Ishikawa (cell line): Measurements from ENCODE around the gene UBL4A.

Experiments used
- CEBPB ChIP-seq: IDR thresholded peaks from 2 replicates; pipeline ENCODE4 v1.6.1; 2012
- CREB1 ChIP-seq: IDR thresholded peaks from 2 replicates; pipeline ENCODE4 v1.6.1; 2012; ENCODE audit warnings: low read depth
- EGR1 ChIP-seq: IDR thresholded peaks from 2 replicates; pipeline ENCODE4 v1.6.1; 2012
- EP300 ChIP-seq: IDR thresholded peaks from 2 replicates; pipeline ENCODE4 v1.6.1; 2012; ENCODE audit warnings: borderline replicate concordance
- FOXM1 ChIP-seq: IDR thresholded peaks from 2 replicates; pipeline ENCODE4 v1.6.1; 2012; ENCODE audit warnings: low read depth, borderline replicate concordance
- NFIC ChIP-seq: IDR thresholded peaks from 2 replicates; pipeline ENCODE4 v1.6.1; 2012
- RAD21 ChIP-seq: IDR thresholded peaks from 2 replicates; pipeline ENCODE4 v1.6.1; 2012; ENCODE audit warnings: low read depth
- TAF1 ChIP-seq: IDR thresholded peaks from 2 replicates; pipeline ENCODE4 v1.6.1; 2012; ENCODE audit warnings: low read depth, mild to moderate bottlenecking
- TCF12 ChIP-seq: IDR thresholded peaks from 2 replicates; pipeline ENCODE4 v1.6.1; 2012; ENCODE audit warnings: low read depth
- YY1 ChIP-seq: IDR thresholded peaks from 2 replicates; pipeline ENCODE4 v1.6.1; 2012; ENCODE audit warnings: low read depth
- TF ChIP-seq, protein P1 (sequence below): IDR thresholded peaks from 2 replicates; pipeline ENCODE4 v1.6.1; 2012
- TF ChIP-seq, protein P2 (sequence below): IDR thresholded peaks from 2 replicates; pipeline ENCODE4 v1.6.1; 2012; ENCODE audit warnings: low read depth, mild to moderate bottlenecking

DNA sequence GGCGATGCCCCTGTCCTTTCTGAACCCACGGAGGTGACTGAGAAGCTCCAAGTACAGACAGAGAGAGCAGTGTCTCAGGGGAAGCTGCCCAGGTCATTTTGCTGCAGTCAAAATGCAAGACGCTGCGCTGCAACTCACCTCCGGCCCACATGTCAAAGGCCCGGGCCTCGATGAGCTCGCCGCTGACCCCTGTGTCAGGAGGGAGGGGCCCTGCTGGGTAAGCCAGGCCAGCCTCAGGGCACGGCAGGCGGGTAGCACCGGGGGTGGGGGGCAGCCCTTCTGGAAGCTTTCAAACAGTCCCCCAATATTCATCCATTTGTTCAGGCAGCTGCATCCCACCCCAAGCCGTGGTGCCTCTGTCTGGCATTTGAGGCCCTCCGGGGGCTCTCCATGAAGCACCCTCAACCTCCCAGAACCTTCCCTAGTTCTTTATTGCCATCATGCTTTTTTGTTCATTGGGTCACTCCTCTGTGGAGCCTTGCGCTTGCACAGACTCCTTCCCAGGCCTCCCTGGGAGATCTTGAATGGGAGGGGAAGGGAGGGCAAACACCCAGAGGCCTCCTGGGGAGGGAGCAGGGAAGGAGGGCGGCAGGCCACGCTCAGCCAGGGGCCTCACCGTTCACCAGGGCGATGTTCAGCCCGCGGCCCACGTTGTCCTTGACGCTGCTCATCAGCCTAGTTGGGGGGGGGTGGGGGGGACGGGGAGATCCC lies 21.4 kb upstream of the UBL4A start:
- no peak for TF ChIP-seq CEBPB
- TF ChIP-seq, protein P1, sequence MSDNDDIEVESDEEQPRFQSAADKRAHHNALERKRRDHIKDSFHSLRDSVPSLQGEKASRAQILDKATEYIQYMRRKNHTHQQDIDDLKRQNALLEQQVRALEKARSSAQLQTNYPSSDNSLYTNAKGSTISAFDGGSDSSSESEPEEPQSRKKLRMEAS: no peak
- TF ChIP-seq EP300: no peak
- TF ChIP-seq RAD21: no peak
- no peak for TF ChIP-seq TCF12
- TF ChIP-seq, protein P2, sequence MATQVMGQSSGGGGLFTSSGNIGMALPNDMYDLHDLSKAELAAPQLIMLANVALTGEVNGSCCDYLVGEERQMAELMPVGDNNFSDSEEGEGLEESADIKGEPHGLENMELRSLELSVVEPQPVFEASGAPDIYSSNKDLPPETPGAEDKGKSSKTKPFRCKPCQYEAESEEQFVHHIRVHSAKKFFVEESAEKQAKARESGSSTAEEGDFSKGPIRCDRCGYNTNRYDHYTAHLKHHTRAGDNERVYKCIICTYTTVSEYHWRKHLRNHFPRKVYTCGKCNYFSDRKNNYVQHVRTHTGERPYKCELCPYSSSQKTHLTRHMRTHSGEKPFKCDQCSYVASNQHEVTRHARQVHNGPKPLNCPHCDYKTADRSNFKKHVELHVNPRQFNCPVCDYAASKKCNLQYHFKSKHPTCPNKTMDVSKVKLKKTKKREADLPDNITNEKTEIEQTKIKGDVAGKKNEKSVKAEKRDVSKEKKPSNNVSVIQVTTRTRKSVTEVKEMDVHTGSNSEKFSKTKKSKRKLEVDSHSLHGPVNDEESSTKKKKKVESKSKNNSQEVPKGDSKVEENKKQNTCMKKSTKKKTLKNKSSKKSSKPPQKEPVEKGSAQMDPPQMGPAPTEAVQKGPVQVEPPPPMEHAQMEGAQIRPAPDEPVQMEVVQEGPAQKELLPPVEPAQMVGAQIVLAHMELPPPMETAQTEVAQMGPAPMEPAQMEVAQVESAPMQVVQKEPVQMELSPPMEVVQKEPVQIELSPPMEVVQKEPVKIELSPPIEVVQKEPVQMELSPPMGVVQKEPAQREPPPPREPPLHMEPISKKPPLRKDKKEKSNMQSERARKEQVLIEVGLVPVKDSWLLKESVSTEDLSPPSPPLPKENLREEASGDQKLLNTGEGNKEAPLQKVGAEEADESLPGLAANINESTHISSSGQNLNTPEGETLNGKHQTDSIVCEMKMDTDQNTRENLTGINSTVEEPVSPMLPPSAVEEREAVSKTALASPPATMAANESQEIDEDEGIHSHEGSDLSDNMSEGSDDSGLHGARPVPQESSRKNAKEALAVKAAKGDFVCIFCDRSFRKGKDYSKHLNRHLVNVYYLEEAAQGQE: no peak
- no peak for TF ChIP-seq FOXM1
- TF ChIP-seq TAF1: no peak
- no peak for TF ChIP-seq NFIC
- no peak for TF ChIP-seq EGR1
- TF ChIP-seq YY1: no peak
- TF ChIP-seq CREB1: no peak
